Stomach (tissue), 9 donors: ENCODE data around the gene LCN12. TPM values are rescaled to one million over a fixed set of nuclear protein-coding genes. Genes with fewer than 3 reads are reported as not detected.

ENCODE experiments used
- DNase-seq, 2 donors: peaks; one replicate each; pipeline versions ENCODE4 v3.0.0 to v3.0.0-alpha.2; 2013 to 2019
- H3K27ac ChIP-seq, 5 donors: fragments of 200-600 bp in 4 of 5; sonication (generic) in 4 of 5; one replicate each; pipeline ENCODE4 v1.5.1; 2013 to 2019; ENCODE audit warnings: mild to moderate bottlenecking in 1 of 5, moderate library complexity in 1 of 5
- H3K27me3 ChIP-seq, 3 donors: fragments of 200-600 bp; sonication (generic); one replicate each; pipeline ENCODE4 v1.5.1; 2017 to 2019; ENCODE audit warnings: mixed run types in 1 of 3
- H3K36me3 ChIP-seq, 4 donors: fragments of 200-600 bp; sonication (generic); 1 replicate in 3 of 4; 2 replicates in 1 of 4; pipeline ENCODE4 v1.5.1; 2016 to 2019
- H3K4me1 ChIP-seq, 4 donors: fragments of 200-600 bp; sonication (generic); one replicate each; pipeline ENCODE4 v1.5.1; 2016 to 2019
- H3K4me3 ChIP-seq, 4 donors: fragments of 200-600 bp; sonication (generic) in 3 of 4; one replicate each; pipeline ENCODE4 v1.5.1; 2016 to 2019; ENCODE audit warnings: mild to moderate bottlenecking in 1 of 4
- H3K9me3 ChIP-seq, 4 donors: fragments of 200-600 bp; sonication (generic); one replicate each; pipeline ENCODE4 v1.5.1; 2016 to 2019
- CTCF ChIP-seq, 7 experiments: fragments of 450-650 bp in 4 of 7; fragments of 200-600 bp in 3 of 7; sonication (generic) in 3 of 7; IDR thresholded peaks; one replicate each; pipeline ENCODE4 v1.5.1; 2016 to 2019; ENCODE audit warnings: antibody characterized with exemption in 7 of 7, control low read depth in 2 of 7, mild to moderate bottlenecking in 1 of 7
- EP300 ChIP-seq: sonication (generic); formaldehyde crosslinking; IDR thresholded peaks from one replicate; pipeline ENCODE4 v1.6.1; 2017; ENCODE audit warnings: antibody characterized with exemption
- POLR2A ChIP-seq, 4 donors: fragments of 450-650 bp; IDR thresholded peaks; one replicate each; pipeline ENCODE4 v1.6.1; 2016; ENCODE audit warnings: antibody characterized with exemption in 4 of 4, control low read depth in 2 of 4, mild to moderate bottlenecking in 1 of 4, moderate library complexity in 1 of 4
- POLR2AphosphoS5 ChIP-seq, 3 donors: sonication (generic); formaldehyde crosslinking; IDR thresholded peaks; one replicate each; pipeline ENCODE4 v1.6.1; 2016; ENCODE audit warnings: antibody characterized with exemption in 3 of 3
- WGBS, 5 donors: extraction: QIAGEN DNeasy Blood & Tissue Kit in 3 of 5; methylation state at CpG; one replicate each; pipeline versions ENCODE4 v1.1.5 to v1.1.7; 2013 to 2018; 5-methylcytosine and 5-hydroxymethylcytosine counted together
- intact Hi-C: fragments of 100-400 bp; cut with DNase I; formaldehyde crosslinking; loops from one replicate; pipeline ENCODE4 v1.15.1; 2023; ENCODE audit warnings: low total_unique reads
- polyA plus RNA-seq, 3 donors: library from polyadenylated mRNA; stranded (reverse); fragments of 200-250 nt; gene quantifications; one replicate each; pipeline ENCODE4 v1.2.3, GENCODE V29; 2013
- total RNA-seq, 5 donors: library from RNA; depleted of rRNA; stranded (reverse); fragments of >200 nt; gene quantifications; one replicate each; pipeline versions ENCODE4 v1.1.0 to v1.2.3, GENCODE V29; 2014 to 2016
- donor health status: healthy with polysubstance abuse.
- donor health status: Bipolar disorder and iron deficiency.
- donor health status: healthy.

The LCN12 gene
- total and polyA plus RNA-seq, 8 donors: 0.73 to 6.3 (median 2.3) TPM; not detected in 3

DNA sequence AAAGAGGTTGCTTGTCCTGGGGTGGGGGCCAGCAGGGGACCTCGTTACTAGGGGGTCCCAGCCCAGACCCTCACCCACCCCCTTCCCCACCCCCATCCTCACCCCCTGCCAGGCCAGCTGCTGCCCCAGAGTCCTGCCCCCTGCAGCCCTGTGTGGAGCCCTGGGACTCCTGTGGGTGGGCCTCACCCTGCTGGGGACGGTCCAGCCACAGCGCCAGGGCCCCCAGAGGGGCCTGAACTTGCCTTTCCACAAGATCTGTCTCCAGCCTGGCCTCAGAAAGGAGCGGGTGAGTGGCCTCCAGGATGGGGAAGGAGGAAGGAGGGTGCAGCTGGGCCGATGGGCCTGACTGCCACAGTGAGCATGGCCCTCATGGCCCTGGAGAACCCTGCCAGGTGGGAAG lies 17.7 kb downstream of the LCN12 start:
- 72 to 97% (median 85%) methylated on average over 3 to 5 of the region's 5 CpGs for WGBS, 5 donors
- TF ChIP-seq EP300 (no peak), POLR2AphosphoS5 (IDR thresholded peaks at IDR 0.05) (no peak), POLR2A (IDR thresholded peaks at IDR 0.05) (no peak), CTCF (IDR thresholded peaks at IDR 0.05) (no peak)
- no peaks in the 10 kb centered on the region for H3K9me3 ChIP-seq
- no peaks in the 10 kb centered on the region for H3K36me3 ChIP-seq
- H3K27ac ChIP-seq: no peak overlapping the region
- peaks cover 0 to 11% (median 5%) of the 10 kb centered on the region in 4 donors for H3K4me1 ChIP-seq
- peaks cover 0 to 26% (median 0%) of the 10 kb centered on the region in 3 donors for H3K27me3 ChIP-seq
- intact Hi-C loops: no loop called here
- no peak overlapping the region for H3K4me3 ChIP-seq
- DNase-seq: no peak

DNA sequence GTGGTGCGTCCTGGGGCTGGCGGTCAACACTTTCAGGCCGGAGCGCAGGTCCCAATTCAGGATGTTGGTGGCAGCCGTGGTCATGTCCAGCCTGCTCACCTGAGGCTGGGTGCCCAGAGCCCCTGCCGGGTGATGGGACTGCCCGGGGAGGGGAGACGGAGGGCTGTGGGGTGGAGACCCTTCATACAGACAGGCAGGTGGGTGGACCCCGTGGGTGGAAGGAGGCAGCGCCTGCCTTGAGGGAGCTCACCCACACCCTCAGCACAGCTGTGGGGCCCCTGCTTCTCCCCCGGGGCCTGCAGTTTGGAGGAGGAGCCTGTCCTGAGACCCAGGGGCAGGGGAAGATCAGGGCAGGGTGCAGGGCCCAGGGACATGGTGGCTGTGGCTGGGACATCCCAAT lies 18.3 kb downstream of the LCN12 start:
- DNase-seq: no peak
- intact Hi-C loops: no loop called here
- 79 to 92% (median 88%) methylated on average over 6 to 11 of the region's 11 CpGs for WGBS, 5 donors

DNA sequence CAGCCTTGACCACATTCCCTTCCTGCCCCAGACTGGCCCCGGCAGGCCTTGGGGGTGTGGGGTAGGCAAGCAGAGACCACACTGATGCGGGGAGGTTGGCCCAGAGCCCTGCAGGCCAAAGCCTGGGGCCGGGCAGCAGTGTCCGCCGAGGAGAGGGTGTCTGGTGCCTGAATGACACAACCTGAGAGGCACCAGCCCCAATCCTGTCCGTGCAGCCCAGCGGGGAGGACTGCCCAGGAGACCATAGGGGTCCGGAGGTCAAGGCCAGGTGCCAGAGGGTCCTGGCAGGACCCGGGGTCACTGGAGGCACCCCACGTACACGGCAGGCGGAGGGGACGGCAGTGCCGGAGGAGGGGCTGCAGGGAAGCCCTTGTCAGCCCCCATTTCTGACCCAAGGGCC lies 19.7 kb downstream of the LCN12 start:
- 76 to 81% (median 79%) methylated on average over 11 to 14 of the region's 14 CpGs for WGBS, 5 donors
- DNase-seq: no peak

More for the DNA sequence above, 18.3 kb downstream of the LCN12 start:
- Histone ChIP-seq H3K9me3 (no peaks in the 10 kb centered on the region), H3K36me3 (no peaks in the 10 kb centered on the region), H3K27ac (no peak overlapping the region), H3K4me3 (no peak overlapping the region), H3K27me3 (peaks cover 0 to 26% (median 0%) of the 10 kb centered on the region in 3 donors), H3K4me1 (peaks cover 3 to 17% (median 8%) of the 10 kb centered on the region in 4 donors)
- no peak for TF ChIP-seq EP300
- no peak for TF ChIP-seq CTCF (IDR thresholded peaks at IDR 0.05)
- TF ChIP-seq POLR2A (IDR thresholded peaks at IDR 0.05): no peak
- no peak for TF ChIP-seq POLR2AphosphoS5 (IDR thresholded peaks at IDR 0.05)

DNA sequence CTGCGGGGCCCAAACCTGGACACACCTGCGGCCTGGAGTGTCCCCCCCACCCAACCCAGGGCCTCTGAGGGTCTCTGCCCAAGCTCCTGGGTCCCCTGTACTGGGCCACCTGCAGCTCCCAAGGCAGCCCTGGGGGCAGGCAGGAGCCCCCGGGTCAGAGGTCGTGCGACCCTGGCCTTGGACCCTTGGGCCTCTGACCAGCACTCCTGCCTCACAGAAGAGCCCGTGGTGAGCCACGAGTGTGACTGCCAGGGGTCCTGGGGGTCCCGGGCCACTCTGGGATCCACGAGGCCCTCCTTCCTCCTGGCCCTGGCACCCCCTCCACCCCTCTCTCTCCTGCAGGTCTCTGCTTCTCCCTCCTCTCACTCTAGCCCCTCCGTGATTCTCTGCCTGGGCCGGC lies 20.3 kb downstream of the LCN12 start:
- intact Hi-C loops: no loop called here
- H3K36me3 ChIP-seq: no peaks in the 10 kb centered on the region
- H3K4me3 ChIP-seq: no peak overlapping the region
- TF ChIP-seq POLR2A (IDR thresholded peaks at IDR 0.05): no peak
- no peak for TF ChIP-seq POLR2AphosphoS5 (IDR thresholded peaks at IDR 0.05)
- no peak for TF ChIP-seq CTCF (IDR thresholded peaks at IDR 0.05)
- no peak for TF ChIP-seq EP300
- DNase-seq: no peak
- H3K27ac ChIP-seq: no peak overlapping the region
- peaks cover 7 to 26% (median 15%) of the 10 kb centered on the region in 4 donors for H3K4me1 ChIP-seq
- peaks cover 0 to 24% (median 0%) of the 10 kb centered on the region in 3 donors for H3K27me3 ChIP-seq
- WGBS, 5 donors: 58 to 84% (median 81%) methylated on average over 4 to 11 of the region's 11 CpGs
- H3K9me3 ChIP-seq: no peaks in the 10 kb centered on the region

More for the DNA sequence above, 19.7 kb downstream of the LCN12 start:
- Histone ChIP-seq H3K27ac (no peak overlapping the region), H3K9me3 (no peaks in the 10 kb centered on the region), H3K27me3 (peaks cover 0 to 23% (median 0%) of the 10 kb centered on the region in 3 donors), H3K36me3 (no peaks in the 10 kb centered on the region), H3K4me1 (peaks cover 6 to 20% (median 13%) of the 10 kb centered on the region in 4 donors), H3K4me3 (no peak overlapping the region)
- intact Hi-C loops: no loop called here
- no peak for TF ChIP-seq CTCF (IDR thresholded peaks at IDR 0.05)
- no peak for TF ChIP-seq POLR2A (IDR thresholded peaks at IDR 0.05)
- no peak for TF ChIP-seq POLR2AphosphoS5 (IDR thresholded peaks at IDR 0.05)
- TF ChIP-seq EP300: no peak
